Activated CD4-positive, CD25-positive, alpha-beta regulatory T cell treated with anti-CD3 and anti-CD28 coated beads, Interleukin-2, amount 50 U/mL, for 72 hours (primary cell): ENCODE measurements around the gene MAGI2.

Experiments used
- DNase-seq: peaks from one replicate; pipeline ENCODE4 v3.0.0; 2021

Gene MAGI2

DNA sequence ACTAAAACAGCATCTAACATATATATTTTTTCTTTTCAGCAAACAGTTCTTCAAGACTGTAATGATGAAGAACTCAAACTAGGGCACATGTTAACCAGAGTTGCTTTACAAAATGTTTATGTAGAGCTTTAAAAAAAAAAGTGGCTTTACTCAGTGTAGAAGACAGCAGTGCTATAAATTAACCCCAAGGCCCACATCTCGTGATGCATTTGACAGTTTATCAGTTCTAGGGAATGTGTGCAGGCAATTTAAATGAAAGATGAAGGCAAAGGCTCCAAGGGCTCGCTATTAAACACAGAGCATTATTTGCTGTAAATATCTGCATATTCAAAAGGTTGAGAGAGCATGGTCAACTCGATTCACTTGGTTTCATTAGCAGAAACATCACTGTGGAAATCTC is 558.1 kb downstream of the MAGI2 start:
- DNase-seq: no peak

- DNase-seq: no peak
Observed at GRCh38 chr7:78879206-78879605, 574.3 kb downstream of the MAGI2 start.

DNA sequence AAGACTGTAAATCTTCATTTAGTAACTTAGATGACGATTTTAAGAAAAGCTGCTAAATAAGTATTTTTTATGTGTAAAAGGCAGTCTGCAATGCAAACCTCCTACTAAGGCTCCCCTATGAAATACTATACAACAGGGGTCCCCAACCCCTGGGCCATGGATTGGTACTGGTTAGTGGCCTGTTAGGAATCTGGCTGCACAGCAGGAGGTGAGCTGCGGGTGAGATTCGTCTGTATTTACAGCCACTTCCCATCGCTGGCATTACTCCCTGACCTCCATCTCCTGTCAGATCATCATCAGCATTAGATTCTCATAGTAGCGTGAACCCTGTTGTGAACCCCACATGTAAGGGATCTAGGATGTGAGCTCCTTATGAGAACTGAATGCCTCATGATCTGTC is 580.4 kb downstream of the MAGI2 start:
- DNase-seq: no peak

GRCh38 chr7:78864339-78864738 is 589.1 kb downstream of the MAGI2 start:
- no peak for DNase-seq

GRCh38 chr7:78863281-78863680 is 590.2 kb downstream of the MAGI2 start:
- DNase-seq: no peak

- no peak for DNase-seq
Observed at GRCh38 chr7:78862411-78862900, 591.0 kb downstream of the MAGI2 start.

DNA sequence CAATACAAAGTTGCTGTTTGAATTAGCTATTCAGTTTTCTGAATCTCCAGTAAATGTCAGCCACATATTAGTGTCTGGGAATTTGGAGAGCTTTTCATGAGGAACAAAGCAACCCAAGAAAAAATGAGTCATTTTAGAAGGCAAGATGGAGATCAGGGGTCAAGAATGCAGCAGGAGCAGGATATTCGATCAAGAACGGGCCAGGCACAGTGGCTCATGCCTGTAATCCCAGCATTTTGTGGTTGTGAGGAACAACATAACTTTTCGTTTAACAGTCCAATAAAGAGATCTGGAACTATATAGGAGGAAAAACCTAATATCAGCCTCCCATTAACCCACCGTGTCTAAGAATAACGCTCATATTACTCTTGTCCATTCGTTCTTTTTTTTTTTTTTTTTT is 600.5 kb downstream of the MAGI2 start:
- DNase-seq: no peak

GRCh38 chr7:78850093-78850740 is 603.2 kb downstream of the MAGI2 start:
- no peak for DNase-seq

- no peak for DNase-seq
Observed at GRCh38 chr7:78845155-78845554, 608.3 kb downstream of the MAGI2 start.

DNA sequence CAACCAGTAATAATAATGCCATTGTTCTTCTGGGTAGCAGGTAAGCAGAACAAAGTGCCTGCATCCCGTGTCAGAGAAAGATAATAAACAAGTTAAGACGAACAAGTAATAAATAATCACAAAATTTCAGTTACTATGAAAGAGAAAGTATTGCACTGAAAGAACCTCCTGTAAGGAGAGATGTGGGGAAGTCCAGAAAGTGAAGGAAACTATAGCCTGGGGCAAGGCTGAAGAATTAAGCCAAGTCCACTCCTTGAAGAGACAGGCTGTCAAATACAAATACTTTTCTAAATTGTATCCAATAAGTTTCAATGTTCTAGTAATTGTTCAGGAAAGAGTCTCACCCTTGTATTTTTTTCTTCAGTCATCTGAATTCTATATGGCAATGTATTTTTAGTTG is 611.4 kb downstream of the MAGI2 start:
- DNase-seq: no peak

- DNase-seq: no peak
Observed at GRCh38 chr7:78835897-78836296, 617.6 kb downstream of the MAGI2 start.

DNA sequence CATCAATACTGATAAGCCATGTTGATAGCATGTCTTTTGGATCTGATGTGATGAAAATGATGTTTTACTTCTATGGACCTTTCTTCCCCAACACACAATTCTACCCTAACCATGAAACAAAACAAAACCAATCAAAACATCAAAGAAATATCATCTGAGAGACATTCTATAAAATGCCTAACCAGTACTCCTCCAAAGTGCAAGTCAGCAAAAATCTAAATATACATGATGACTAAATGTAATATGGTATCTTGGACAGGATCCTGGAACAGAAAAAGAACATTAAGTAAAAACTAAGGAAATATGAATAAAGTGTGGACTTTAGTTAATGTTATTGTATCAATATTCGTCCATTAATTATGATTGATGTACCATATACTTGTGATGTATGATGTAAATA is 625.1 kb downstream of the MAGI2 start:
- DNase-seq: no peak

DNA sequence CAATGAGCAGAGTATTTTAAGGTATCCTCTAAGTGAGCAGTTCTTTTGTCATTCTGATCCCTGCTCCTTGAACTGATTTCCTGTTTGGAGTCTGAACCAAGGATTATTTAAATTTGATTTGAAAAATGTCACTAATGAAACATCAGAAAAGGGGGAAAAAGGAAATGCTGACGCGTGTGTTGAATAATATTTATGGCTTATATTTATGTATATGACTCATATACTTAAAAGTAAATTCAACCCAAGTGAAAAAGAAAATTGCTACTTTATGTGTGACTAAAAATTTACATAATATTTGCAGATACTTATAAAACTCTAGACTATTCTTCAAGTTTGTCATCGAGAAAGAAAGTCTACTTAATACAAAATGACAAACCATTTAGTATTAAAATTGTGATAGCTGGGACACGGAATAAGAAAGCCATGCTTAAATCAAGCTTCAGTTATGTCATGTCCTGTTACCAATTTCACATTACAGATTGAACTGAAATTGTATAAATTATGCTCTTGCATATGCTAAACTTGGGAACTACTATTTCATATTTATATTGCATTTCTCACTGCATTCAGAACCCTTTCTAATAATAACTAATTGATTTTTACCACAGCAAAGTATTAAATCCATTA is 649.9 kb downstream of the MAGI2 start:
- no peak for DNase-seq

GRCh38 chr7:78794101-78794500 is 659.4 kb downstream of the MAGI2 start:
- no peak for DNase-seq

DNA sequence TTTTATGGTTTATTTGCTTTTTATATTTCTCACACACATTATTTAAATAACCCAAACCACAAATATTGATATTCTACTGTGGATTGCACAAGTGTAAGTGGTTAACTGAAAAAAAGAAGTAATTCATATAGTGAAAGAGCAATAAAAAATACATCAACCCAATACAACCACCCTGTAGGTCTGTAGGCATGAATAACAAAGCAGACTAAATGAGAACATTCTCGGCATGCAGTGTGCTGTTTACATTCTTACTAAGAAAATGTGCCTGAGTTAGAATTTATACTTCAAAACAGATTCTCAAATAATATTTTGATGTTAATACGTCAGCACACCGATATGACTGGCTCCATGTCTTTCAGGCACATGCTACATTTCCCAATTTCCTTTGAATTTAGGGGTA is 660.8 kb downstream of the MAGI2 start:
- no peak for DNase-seq

- no peak for DNase-seq
Observed at GRCh38 chr7:78792006-78792405, 661.5 kb downstream of the MAGI2 start.

DNA sequence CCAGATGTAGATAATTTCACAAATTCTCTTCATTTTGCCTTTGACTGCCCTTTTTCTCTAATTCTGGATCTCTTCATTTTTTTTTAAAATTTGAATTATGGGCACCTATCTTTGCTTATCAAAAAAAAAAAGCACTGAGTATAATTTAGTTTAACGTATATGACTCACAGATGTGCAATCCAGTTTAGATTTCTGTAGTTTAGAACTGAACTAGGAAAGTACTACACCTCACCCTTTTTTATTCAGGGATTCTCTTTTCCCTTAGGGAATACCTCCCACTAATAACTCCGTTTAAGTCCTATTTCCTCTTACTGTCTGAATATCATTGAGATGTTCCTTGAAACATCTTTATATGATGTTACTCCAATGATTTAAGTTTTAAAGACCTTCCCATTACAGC is 665.0 kb downstream of the MAGI2 start:
- DNase-seq: no peak

- no peak for DNase-seq
Observed at GRCh38 chr7:78787854-78788253, 665.6 kb downstream of the MAGI2 start.

- DNase-seq: no peak
Observed at GRCh38 chr7:78786055-78786454, 667.4 kb downstream of the MAGI2 start.

DNA sequence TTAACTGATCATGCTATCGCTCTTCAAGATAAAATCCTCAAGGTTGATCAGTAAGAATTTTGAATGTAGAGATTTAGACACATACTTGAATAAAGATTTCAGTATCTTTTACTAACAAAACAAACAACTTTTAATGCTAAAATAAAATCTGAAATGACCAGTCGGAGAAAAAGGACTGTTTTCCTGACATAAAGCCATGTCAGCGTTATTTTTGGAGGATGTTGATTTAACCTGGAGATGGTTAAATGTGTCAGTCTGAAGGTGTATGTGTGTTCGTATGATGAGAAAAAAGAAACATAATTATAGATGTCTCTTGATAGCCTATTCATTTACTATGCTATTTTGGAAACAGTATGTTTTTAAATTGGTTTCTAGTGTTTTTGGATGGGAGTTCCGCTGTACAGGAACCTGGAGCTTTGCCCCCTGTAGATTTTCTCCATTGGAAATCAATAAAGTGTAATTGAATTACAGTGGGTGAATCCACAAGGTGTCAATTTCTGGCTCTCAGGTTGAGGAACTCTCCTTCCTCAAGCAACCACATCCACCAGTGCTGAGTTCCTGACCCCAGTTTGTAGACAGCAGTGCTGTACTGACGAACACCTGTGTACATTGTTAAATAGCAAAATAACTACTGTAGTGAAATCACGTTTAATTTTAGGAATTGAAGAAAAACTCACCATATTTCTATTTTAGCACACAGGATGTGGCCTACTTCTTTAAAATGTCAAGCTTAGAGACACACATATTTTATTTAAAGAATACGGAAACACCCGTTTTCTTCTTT is 670.1 kb downstream of the MAGI2 start:
- no peak for DNase-seq

GRCh38 chr7:78780560-78780959 is 672.9 kb downstream of the MAGI2 start:
- DNase-seq: no peak

- DNase-seq: no peak
Observed at GRCh38 chr7:78779788-78780187, 673.7 kb downstream of the MAGI2 start.

DNA sequence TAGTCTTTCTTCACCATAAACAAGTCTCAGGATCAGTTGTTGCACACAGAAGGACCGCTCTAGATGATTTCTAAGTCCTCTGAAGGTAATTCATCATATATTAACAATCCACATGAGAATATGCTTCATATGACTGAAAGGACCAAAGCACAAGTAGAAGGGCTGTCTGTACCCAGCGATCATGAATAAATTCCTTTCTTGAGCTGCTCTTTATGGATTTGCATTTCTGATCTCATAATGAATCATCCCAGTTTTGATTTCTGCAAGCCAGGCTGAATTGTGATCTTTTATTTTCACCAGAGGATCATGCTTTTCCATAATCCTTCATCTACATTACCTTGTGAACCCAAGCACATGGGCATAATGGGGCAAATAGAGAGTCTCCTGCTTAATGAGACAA is 675.6 kb downstream of the MAGI2 start:
- DNase-seq: no peak
